GM18519 (cell line): ENCODE measurements around the gene PTPN14.

Experiments
- ATAC-seq: cut with Tn5 transposase; IDR thresholded peaks from one replicate; pipeline ENCODE4 v1.9.1; 2021; ENCODE audit warnings: mild to moderate bottlenecking, moderate library complexity; ENCODE audit not compliant: unreplicated experiment, low FRiP score

The PTPN14 gene

GRCh38 chr1:214569357-214570004 is 18.1 kb upstream of the PTPN14 start:
- no peak for ATAC-seq

- no peak for ATAC-seq
Measured at GRCh38 chr1:214568328-214568727, 16.9 kb upstream of the PTPN14 start.

- ATAC-seq, result no peak
Measured at GRCh38 chr1:214567481-214567980, 16.1 kb upstream of the PTPN14 start.

- no peak for ATAC-seq
Measured at GRCh38 chr1:214566158-214567104, 15.0 kb upstream of the PTPN14 start.

GRCh38 chr1:214565310-214565709 is 13.9 kb upstream of the PTPN14 start:
- no peak for ATAC-seq

- no peak for ATAC-seq
Measured at GRCh38 chr1:214563881-214564280, 12.5 kb upstream of the PTPN14 start.

- no peak for ATAC-seq
Measured at GRCh38 chr1:214557952-214558735, 6.7 kb upstream of the PTPN14 start.

- no peak for ATAC-seq
Measured at GRCh38 chr1:214553142-214553710, 1.8 kb upstream of the PTPN14 start.

GRCh38 chr1:214552174-214552608 is 789 bp upstream of the PTPN14 start:
- no peak for ATAC-seq

- no peak for ATAC-seq
Measured at GRCh38 chr1:214550857-214551435, 456 bp downstream of the PTPN14 start.

GRCh38 chr1:214550013-214550856 is 1.2 kb downstream of the PTPN14 start:
- ATAC-seq, result no peak

GRCh38 chr1:214549604-214550003 is 1.8 kb downstream of the PTPN14 start:
- ATAC-seq, result no peak

GRCh38 chr1:214548988-214549387 is 2.4 kb downstream of the PTPN14 start:
- no peak for ATAC-seq

GRCh38 chr1:214548271-214548670 is 3.1 kb downstream of the PTPN14 start:
- no peak for ATAC-seq

GRCh38 chr1:214547747-214548146 is 3.7 kb downstream of the PTPN14 start:
- ATAC-seq, result no peak

GRCh38 chr1:214546886-214547641 is 4.3 kb downstream of the PTPN14 start:
- no peak for ATAC-seq

- ATAC-seq, result no peak
Measured at GRCh38 chr1:214546084-214546483, 5.3 kb downstream of the PTPN14 start.

GRCh38 chr1:214545293-214545692 is 6.1 kb downstream of the PTPN14 start:
- no peak for ATAC-seq
